Common myeloid progenitor, CD34-positive (primary cell): Measurements from ENCODE around the gene ARHGAP42.
"Not testable (repeated sequence)": the region's sequence is repeated elsewhere in the genome, so short reads cannot be mapped to it uniquely, and the experiment has no call there.

ENCODE experiments used
- CTCF ChIA-PET: fragments of 350-600 bp; sonication (Branson Sonifier 250); formaldehyde crosslinking; loops from one replicate; lab custom pipeline; 2021; ENCODE audit warnings: antibody characterized with exemption; lab: Charles Lee
- POLR2A ChIA-PET: fragments of 350-600 bp; sonication (Branson Sonifier 250); formaldehyde crosslinking; loops from one replicate; lab custom pipeline; 2021; ENCODE audit warnings: antibody characterized with exemption; lab: Charles Lee
- DNase-seq, 3 donors: peaks; one replicate each; pipeline versions ENCODE4 v3.0.0 to v3.0.0-alpha.2; 2013
- H3K27ac ChIP-seq, 2 experiments: 1 replicate in 1 of 2; 2 replicates in 1 of 2; pipeline ENCODE4 v1.7.0; 2013; ENCODE audit warnings: inconsistent platforms in 2 of 2, low read length in 2 of 2, mild to moderate bottlenecking in 2 of 2, low read depth in 1 of 2, moderate library complexity in 1 of 2; ENCODE audit not compliant: severe bottlenecking in 2 of 2, insufficient read depth in 1 of 2, poor library complexity in 1 of 2
- H3K27me3 ChIP-seq, 5 experiments: replicated peaks in 2 of 5; 1 replicate in 3 of 5; 2 replicates in 2 of 5; pipeline versions ENCODE4 v1.6.1 to v1.7.0; 2013; ENCODE audit warnings: low read length in 4 of 5, mild to moderate bottlenecking in 2 of 5, moderate library complexity in 2 of 5, inconsistent platforms in 1 of 5; ENCODE audit not compliant: insufficient read depth in 5 of 5, control insufficient read depth in 4 of 5
- H3K36me3 ChIP-seq, 4 experiments: 1 replicate in 2 of 4; 2 replicates in 2 of 4; pipeline versions ENCODE4 v1.6.1 to v1.7.0; 2013; ENCODE audit warnings: low read length in 3 of 4, control low read depth in 1 of 4, mild to moderate bottlenecking in 1 of 4; ENCODE audit not compliant: control insufficient read depth in 4 of 4, insufficient read depth in 4 of 4
- H3K4me1 ChIP-seq, 4 experiments: 1 replicate in 3 of 4; 2 replicates in 1 of 4; pipeline versions ENCODE4 v1.6.1 to v1.7.1; 2013; ENCODE audit warnings: low read length in 3 of 4, mild to moderate bottlenecking in 3 of 4, control low read depth in 1 of 4, inconsistent platforms in 1 of 4, moderate library complexity in 1 of 4; ENCODE audit not compliant: control insufficient read depth in 4 of 4, insufficient read depth in 4 of 4; ENCODE audit errors: control extremely low read depth in 1 of 4
- H3K4me3 ChIP-seq, 7 experiments: 1 replicate in 4 of 7; 2 replicates in 3 of 7; pipeline versions ENCODE4 v1.5.1 to v1.7.0; 2013; ENCODE audit warnings: mild to moderate bottlenecking in 7 of 7, low read length in 6 of 7, moderate library complexity in 6 of 7, inconsistent platforms in 2 of 7, low read depth in 2 of 7, control low read depth in 1 of 7; ENCODE audit not compliant: insufficient read depth in 4 of 7, control insufficient read depth in 1 of 7; ENCODE audit errors: extremely low read depth in 1 of 7
- H3K9me3 ChIP-seq, 5 experiments: 1 replicate in 4 of 5; 2 replicates in 1 of 5; pipeline versions ENCODE4 v1.6.1 to v1.7.1; 2013; ENCODE audit warnings: low read length in 4 of 5, mild to moderate bottlenecking in 2 of 5, inconsistent platforms in 1 of 5, low read depth in 1 of 5, moderate library complexity in 1 of 5; ENCODE audit not compliant: control insufficient read depth in 4 of 5, insufficient read depth in 2 of 5; ENCODE audit errors: control extremely low read depth in 1 of 5
- WGBS: methylation state at CpG from one replicate; pipeline ENCODE4 v1.1.5; 2013; ENCODE audit not compliant: insufficient coverage; 5-methylcytosine and 5-hydroxymethylcytosine counted together

Gene ARHGAP42

DNA sequence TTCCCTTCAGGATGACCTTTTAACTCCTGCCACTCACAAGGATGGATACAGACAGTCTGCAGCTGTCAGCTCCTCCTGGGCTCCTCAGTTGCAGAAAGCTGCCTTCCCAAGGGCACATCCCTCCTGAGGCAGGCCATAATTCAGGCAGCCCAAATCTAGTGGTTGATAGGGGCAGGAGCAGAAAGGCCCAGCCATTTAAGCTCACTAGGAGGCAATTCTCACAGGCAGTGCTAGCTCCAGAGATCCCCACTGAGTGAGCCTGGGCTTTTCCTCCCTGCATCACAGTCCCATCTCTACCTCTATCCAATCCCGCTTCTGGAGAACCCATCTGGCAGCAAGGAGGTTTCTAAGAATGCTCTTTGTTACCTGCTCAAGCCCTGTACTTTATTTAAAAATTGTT lies 200.6 kb downstream of the ARHGAP42 start:
- no peak for DNase-seq
- no peak overlapping the region for H3K27ac ChIP-seq
- H3K27me3 ChIP-seq: peaks cover 0 to 4% (median 0%) of the 10 kb centered on the region in 5 experiments
- H3K36me3 ChIP-seq: no peaks in the 10 kb centered on the region
- 60% methylated on average over 1 of the region's 1 CpG for WGBS
- POLR2A ChIA-PET: no interaction called here
- CTCF ChIA-PET: no interaction called here
- H3K4me1 ChIP-seq: no peaks in the 10 kb centered on the region
- no peaks in the 10 kb centered on the region for H3K9me3 ChIP-seq
- no peak overlapping the region for H3K4me3 ChIP-seq

DNA sequence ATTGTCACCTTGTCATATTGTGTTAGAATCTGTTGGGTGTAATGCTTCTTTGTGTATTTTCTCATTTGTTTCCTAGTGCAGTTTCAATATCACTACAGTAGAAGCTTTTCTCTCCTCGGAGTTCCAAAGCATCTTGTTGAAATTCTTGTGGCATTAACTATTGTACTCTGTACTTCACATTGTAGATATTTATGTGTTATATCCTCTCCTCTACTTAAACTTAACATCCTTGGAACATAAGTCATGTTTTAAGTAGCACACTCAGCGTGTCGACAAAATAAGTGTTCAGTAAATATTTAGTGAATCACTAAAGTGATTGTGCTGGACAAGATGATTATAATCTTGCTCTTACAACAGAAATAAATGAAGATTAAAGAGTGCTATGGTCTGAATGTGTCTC lies 201.7 kb downstream of the ARHGAP42 start:
- Histone ChIP-seq H3K27ac (no peak overlapping the region), H3K27me3 (peaks cover 0 to 4% (median 0%) of the 10 kb centered on the region in 5 experiments), H3K4me1 (no peaks in the 10 kb centered on the region), H3K36me3 (no peaks in the 10 kb centered on the region), H3K4me3 (no peak overlapping the region), H3K9me3 (no peaks in the 10 kb centered on the region)
- DNase-seq: no peak
- ChIA-PET CTCF (no interaction called here), POLR2A (no interaction called here)
- WGBS: no CpG with 5 or more reads among the region's 3 CpGs

DNA sequence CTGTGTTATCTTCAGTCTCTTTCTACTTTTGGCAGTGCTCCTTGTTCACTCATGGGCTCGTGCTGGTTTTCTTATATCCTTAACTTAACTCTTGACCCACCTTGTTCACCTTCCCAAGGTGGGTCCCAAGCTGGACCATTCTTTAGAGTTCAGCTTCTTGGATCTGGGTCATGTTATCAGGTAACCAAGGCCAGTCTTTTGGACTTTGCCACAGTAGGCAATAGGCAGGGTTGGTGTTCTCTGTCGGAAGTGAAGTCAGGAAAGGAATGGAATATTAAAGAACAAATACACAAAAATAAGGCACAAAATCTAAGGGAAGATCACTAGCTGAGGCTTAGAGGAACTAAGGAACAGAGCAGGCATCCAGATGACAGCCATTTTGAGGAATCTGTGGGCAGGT lies 202.7 kb downstream of the ARHGAP42 start:
- Histone ChIP-seq H3K36me3 (no peaks in the 10 kb centered on the region), H3K4me1 (no peaks in the 10 kb centered on the region), H3K27me3 (peaks cover 0 to 4% (median 0%) of the 10 kb centered on the region in 5 experiments), H3K27ac (no peak overlapping the region), H3K9me3 (no peaks in the 10 kb centered on the region), H3K4me3 (no peak overlapping the region)
- 80% methylated on average over 1 of the region's 2 CpGs for WGBS
- ChIA-PET POLR2A (no interaction called here), CTCF (no interaction called here)
- DNase-seq: no peak

DNA sequence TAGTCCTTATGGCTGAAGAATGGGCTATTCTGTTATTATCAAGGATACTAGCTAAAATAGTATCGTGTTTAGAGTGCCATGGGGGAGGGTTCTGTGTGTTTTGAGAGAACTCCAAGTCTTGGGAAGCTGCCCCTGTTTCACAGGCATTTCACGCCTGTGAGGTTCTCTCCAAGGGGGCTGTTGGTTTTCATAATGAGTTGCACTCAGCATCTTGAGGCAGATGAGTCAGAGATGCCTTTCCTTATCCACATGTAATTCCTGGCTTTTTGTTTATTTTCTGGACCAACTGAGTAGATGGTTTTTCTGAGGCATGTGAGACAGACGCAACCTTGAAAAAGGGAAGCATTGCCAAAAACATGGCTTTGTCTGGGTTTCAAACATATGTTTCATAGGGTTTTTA lies 203.7 kb downstream of the ARHGAP42 start:
- DNase-seq: no peak
- CTCF ChIA-PET: no interaction called here
- POLR2A ChIA-PET: no interaction called here
- H3K4me1 ChIP-seq: no peaks in the 10 kb centered on the region
- no peak overlapping the region for H3K27ac ChIP-seq
- 100% methylated on average over 2 of the region's 3 CpGs for WGBS
- peaks cover 0 to 2% (median 0%) of the 10 kb centered on the region in 5 experiments for H3K27me3 ChIP-seq
- no peaks in the 10 kb centered on the region for H3K36me3 ChIP-seq
- H3K9me3 ChIP-seq: no peaks in the 10 kb centered on the region
- H3K4me3 ChIP-seq: no peak overlapping the region

DNA sequence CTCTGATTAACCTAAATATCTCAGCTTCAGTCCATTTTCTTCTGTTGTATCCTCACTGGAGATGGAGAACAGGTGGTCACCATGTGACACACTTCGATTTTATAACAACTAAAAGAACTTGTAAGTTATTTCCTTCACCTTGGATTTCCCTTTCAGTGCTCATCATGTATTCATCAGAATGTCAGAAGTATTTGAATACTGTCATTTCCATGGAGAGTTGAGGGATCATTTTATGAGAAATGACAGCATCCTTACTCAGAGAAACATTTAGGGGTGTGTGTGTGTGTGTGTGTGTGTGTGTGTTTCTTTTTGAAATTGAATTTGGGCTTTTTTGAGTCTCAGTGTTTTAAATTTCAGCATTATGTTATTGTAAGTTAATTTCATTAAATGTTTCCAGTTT lies 205.8 kb downstream of the ARHGAP42 start:
- ChIA-PET POLR2A (no interaction called here), CTCF (no interaction called here)
- DNase-seq: no peak
- Histone ChIP-seq H3K36me3 (no peaks in the 10 kb centered on the region), H3K4me1 (no peaks in the 10 kb centered on the region), H3K9me3 (no peaks in the 10 kb centered on the region), H3K27ac (no peak overlapping the region), H3K27me3 (no peaks in the 10 kb centered on the region), H3K4me3 (no peak overlapping the region)
- no CpG with 5 or more reads among the region's 1 CpG for WGBS

DNA sequence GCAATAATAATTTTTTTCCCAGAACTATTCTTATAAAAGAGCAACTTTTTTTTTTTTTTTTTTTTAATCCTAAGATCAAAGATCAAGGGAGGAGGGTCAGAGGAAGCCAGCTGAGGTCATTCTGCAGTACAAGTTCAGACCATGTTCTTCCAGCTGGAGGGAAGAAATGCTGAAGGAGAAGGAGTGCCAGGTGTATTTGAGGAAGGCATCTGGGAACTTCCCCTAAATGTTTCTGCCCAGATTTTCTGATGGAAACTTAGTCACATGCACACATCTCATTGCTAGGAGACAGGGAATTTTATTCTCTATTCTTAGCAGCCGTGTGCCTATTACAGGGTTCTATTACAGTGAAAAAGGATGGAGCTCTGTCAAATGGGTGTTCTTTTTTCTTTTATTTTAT lies 208.4 kb downstream of the ARHGAP42 start:
- no CpG with 5 or more reads among the region's 1 CpG for WGBS
- no peak overlapping the region for H3K4me3 ChIP-seq
- H3K27ac ChIP-seq: no peak overlapping the region
- H3K36me3 ChIP-seq: no peaks in the 10 kb centered on the region
- no peaks in the 10 kb centered on the region for H3K9me3 ChIP-seq
- POLR2A ChIA-PET: no interaction called here
- CTCF ChIA-PET: interaction anchor here (0.6 kb wide), 1 partner anchor 271 kb away, joined by 3 read pairs; no protein-coding TSS in a partner anchor
- H3K27me3 ChIP-seq: no peaks in the 10 kb centered on the region
- no peaks in the 10 kb centered on the region for H3K4me1 ChIP-seq
- DNase-seq: no peak

DNA sequence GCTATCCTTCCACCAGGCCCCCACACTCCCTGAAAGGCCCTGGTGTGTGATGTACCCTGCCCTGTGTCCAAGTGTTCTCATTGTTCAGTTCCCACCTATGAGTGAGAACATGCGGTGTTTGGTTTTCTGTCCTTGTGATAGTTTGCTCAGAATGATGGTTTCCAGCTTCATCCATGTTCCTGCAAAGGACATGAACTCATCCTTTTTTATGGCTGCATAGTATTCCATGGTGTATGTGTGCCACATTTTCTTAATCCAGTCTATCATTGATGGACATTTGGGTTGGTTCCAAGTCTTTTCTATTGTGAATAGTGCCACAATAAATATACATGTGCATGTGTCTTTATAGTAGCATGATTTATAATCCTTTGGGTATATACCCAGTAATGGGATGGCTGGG lies 208.9 kb downstream of the ARHGAP42 start:
- H3K36me3 ChIP-seq, DNase-seq, POLR2A ChIA-PET, H3K27me3 ChIP-seq, CTCF ChIA-PET, H3K27ac ChIP-seq, H3K9me3 ChIP-seq, H3K4me1 ChIP-seq, H3K4me3 ChIP-seq: not testable (repeated sequence)
- WGBS: no CpG with 5 or more reads among the region's 1 CpG
